Esophagus squamous epithelium (tissue), 4 donors: ENCODE measurements around the gene SBF1.

Source experiments
- POLR2A ChIP-seq, 4 donors: fragments of 450-650 bp; IDR thresholded peaks; one replicate each; pipeline ENCODE4 v1.6.1; 2017; ENCODE audit warnings: antibody characterized with exemption in 4 of 4, mild to moderate bottlenecking in 4 of 4, moderate library complexity in 3 of 4
- TF ChIP-seq, protein P1 (sequence below), 6 experiments: fragments of 450-650 bp in 4 of 6; fragments of 200-600 bp in 2 of 6; sonication (generic) in 2 of 6; IDR thresholded peaks; one replicate each; pipeline ENCODE4 v1.5.1; 2016 to 2019; ENCODE audit warnings: antibody characterized with exemption in 6 of 6, mild to moderate bottlenecking in 4 of 6, moderate library complexity in 4 of 6

DNA sequence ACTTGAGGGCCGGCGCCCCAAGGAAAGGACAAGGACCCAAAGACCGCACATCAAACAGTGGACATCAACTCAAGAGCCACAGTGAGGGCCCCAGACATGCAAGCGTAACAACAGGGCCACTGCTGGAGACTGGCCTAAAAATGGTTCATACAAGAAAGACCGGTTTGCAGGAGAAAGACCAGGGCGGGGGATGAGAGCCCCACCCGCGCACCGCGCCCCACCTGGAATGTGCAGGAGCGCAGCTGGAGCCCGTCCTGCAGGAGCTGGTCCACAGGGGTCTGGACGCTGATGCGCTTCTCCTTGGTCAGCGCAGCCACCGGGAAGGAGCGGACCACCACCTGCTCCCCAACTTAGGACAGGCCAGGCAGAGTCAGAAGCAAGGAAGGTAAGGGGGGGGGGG lies 13.9 kb downstream of the SBF1 start:
- TF ChIP-seq, protein P1, sequence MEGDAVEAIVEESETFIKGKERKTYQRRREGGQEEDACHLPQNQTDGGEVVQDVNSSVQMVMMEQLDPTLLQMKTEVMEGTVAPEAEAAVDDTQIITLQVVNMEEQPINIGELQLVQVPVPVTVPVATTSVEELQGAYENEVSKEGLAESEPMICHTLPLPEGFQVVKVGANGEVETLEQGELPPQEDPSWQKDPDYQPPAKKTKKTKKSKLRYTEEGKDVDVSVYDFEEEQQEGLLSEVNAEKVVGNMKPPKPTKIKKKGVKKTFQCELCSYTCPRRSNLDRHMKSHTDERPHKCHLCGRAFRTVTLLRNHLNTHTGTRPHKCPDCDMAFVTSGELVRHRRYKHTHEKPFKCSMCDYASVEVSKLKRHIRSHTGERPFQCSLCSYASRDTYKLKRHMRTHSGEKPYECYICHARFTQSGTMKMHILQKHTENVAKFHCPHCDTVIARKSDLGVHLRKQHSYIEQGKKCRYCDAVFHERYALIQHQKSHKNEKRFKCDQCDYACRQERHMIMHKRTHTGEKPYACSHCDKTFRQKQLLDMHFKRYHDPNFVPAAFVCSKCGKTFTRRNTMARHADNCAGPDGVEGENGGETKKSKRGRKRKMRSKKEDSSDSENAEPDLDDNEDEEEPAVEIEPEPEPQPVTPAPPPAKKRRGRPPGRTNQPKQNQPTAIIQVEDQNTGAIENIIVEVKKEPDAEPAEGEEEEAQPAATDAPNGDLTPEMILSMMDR (IDR thresholded peaks at IDR 0.05), result no peak
- no peak for TF ChIP-seq POLR2A (IDR thresholded peaks at IDR 0.05)
